Mesenchymal stem cell (in vitro differentiated cells and primary cell): Measurements from ENCODE around the gene NOTCH1.
"Not testable (repeated sequence)": the region's sequence is repeated elsewhere in the genome, so short reads cannot be mapped to it uniquely, and the experiment has no call there.

Experiments used
- DNase-seq: peaks from one replicate; pipeline ENCODE4 v3.0.0-alpha.2; 2013
- H2AFZ ChIP-seq: one replicate; pipeline ENCODE4 v1.6.1; 2013; ENCODE audit warnings: low read depth, mild to moderate bottlenecking, control low read depth, inconsistent platforms, low read length, moderate library complexity
- H2AK5ac ChIP-seq: 2 replicates; pipeline ENCODE4 v1.6.1; 2013; ENCODE audit warnings: low read length, moderate library complexity, mild to moderate bottlenecking, inconsistent platforms; ENCODE audit not compliant: severe bottlenecking
- H2BK120ac ChIP-seq: one replicate; pipeline ENCODE4 v1.6.1; 2013; ENCODE audit warnings: low read depth, mild to moderate bottlenecking, inconsistent platforms, low read length, moderate library complexity
- H2BK12ac ChIP-seq, 2 experiments: one replicate each; pipeline ENCODE4 v1.6.1; 2013; ENCODE audit warnings: inconsistent platforms in 2 of 2, low read length in 2 of 2, mild to moderate bottlenecking in 2 of 2, moderate library complexity in 2 of 2, control low read depth in 1 of 2
- H2BK15ac ChIP-seq: one replicate; pipeline ENCODE4 v1.6.1; 2013; ENCODE audit warnings: mild to moderate bottlenecking, low read depth, inconsistent platforms; ENCODE audit not compliant: poor library complexity, severe bottlenecking
- H2BK5ac ChIP-seq: 2 replicates; pipeline ENCODE4 v1.6.1; 2013; ENCODE audit warnings: low read depth, mild to moderate bottlenecking, low read length, control low read depth, inconsistent platforms; ENCODE audit not compliant: poor library complexity, severe bottlenecking
- H3K14ac ChIP-seq, 2 experiments: one replicate each; pipeline ENCODE4 v1.6.1; 2013; ENCODE audit warnings: inconsistent platforms in 2 of 2, low read length in 2 of 2, control low read depth in 1 of 2, mild to moderate bottlenecking in 1 of 2, moderate library complexity in 1 of 2
- H3K18ac ChIP-seq, 2 experiments: one replicate each; pipeline ENCODE4 v1.6.1; 2013; ENCODE audit warnings: inconsistent platforms in 2 of 2, low read length in 2 of 2, control low read depth in 1 of 2, low read depth in 1 of 2, mild to moderate bottlenecking in 1 of 2
- H3K23ac ChIP-seq, 2 experiments: one replicate each; pipeline ENCODE4 v1.6.1; 2013; ENCODE audit warnings: inconsistent platforms in 2 of 2, low read length in 2 of 2, mild to moderate bottlenecking in 2 of 2, moderate library complexity in 2 of 2, control low read depth in 1 of 2
- H3K27ac ChIP-seq: 2 replicates; pipeline ENCODE4 v1.5.1; 2013; ENCODE audit warnings: mild to moderate bottlenecking, moderate library complexity, low read length, control low read depth, inconsistent platforms; ENCODE audit not compliant: poor library complexity, severe bottlenecking
- H3K27me3 ChIP-seq, 2 experiments: 2 replicates each; pipeline versions ENCODE4 v1.6.1 to v1.7.0; 2013; ENCODE audit warnings: low read length in 2 of 2, mild to moderate bottlenecking in 2 of 2, moderate library complexity in 2 of 2, control low read depth in 1 of 2, inconsistent platforms in 1 of 2; ENCODE audit not compliant: control insufficient read depth in 1 of 2, insufficient read depth in 1 of 2
- H3K36me3 ChIP-seq, 2 experiments: 2 replicates each; pipeline versions ENCODE4 v1.6.1 to v1.7.0; 2013; ENCODE audit warnings: low read length in 2 of 2, control low read depth in 1 of 2, inconsistent platforms in 1 of 2, low read depth in 1 of 2, mild to moderate bottlenecking in 1 of 2; ENCODE audit not compliant: insufficient read depth in 2 of 2, control insufficient read depth in 1 of 2
- H3K4ac ChIP-seq, 2 experiments: one replicate each; pipeline ENCODE4 v1.6.1; 2013; ENCODE audit warnings: inconsistent platforms in 2 of 2, low read length in 2 of 2, mild to moderate bottlenecking in 2 of 2, moderate library complexity in 2 of 2, control low read depth in 1 of 2, low read depth in 1 of 2
- H3K4me1 ChIP-seq: 2 replicates; pipeline ENCODE4 v1.6.1; 2013; ENCODE audit warnings: low read depth, low read length, control low read depth; ENCODE audit not compliant: control insufficient read depth, insufficient read depth
- H3K4me2 ChIP-seq: 2 replicates; pipeline ENCODE4 v1.6.1; 2013; ENCODE audit warnings: low read length, mild to moderate bottlenecking, inconsistent platforms; ENCODE audit not compliant: poor library complexity, severe bottlenecking
- H3K4me3 ChIP-seq, 2 experiments: 2 replicates each; pipeline versions ENCODE4 v1.5.1 to v1.7.0; 2013; ENCODE audit warnings: low read length in 2 of 2, mild to moderate bottlenecking in 2 of 2, control low read depth in 1 of 2, low read depth in 1 of 2; ENCODE audit not compliant: insufficient read depth in 1 of 2
- H3K79me1 ChIP-seq: replicated peaks from 2 replicates; pipeline ENCODE4 v1.6.1; 2013; ENCODE audit warnings: mild to moderate bottlenecking, control low read depth, low read length, inconsistent platforms; ENCODE audit not compliant: poor library complexity, severe bottlenecking
- H3K9ac ChIP-seq: 2 replicates; pipeline ENCODE4 v1.7.0; 2013; ENCODE audit warnings: mild to moderate bottlenecking, low read length, moderate library complexity
- H3K9me3 ChIP-seq: 2 replicates; pipeline ENCODE4 v1.7.0; 2013; ENCODE audit warnings: mild to moderate bottlenecking, low read length; ENCODE audit not compliant: control insufficient read depth
- H4K8ac ChIP-seq: one replicate; pipeline ENCODE4 v1.6.1; 2013; ENCODE audit warnings: inconsistent platforms, mild to moderate bottlenecking, low read length, moderate library complexity
- H4K91ac ChIP-seq: one replicate; pipeline ENCODE4 v1.6.1; 2013; ENCODE audit warnings: mild to moderate bottlenecking, low read length, inconsistent platforms
- WGBS: methylation state at CpG from one replicate; pipeline ENCODE4 v1.1.7; 2013; ENCODE audit warnings: mixed read lengths; 5-methylcytosine and 5-hydroxymethylcytosine counted together

The NOTCH1 gene

GRCh38 chr9:136577941-136578625 lies 32.2 kb upstream of the NOTCH1 start:
- no peak overlapping the region for H3K27ac ChIP-seq
- no peak overlapping the region for H3K23ac ChIP-seq
- H2BK12ac ChIP-seq: peak overlapping the region in 1 of 2 experiments; percentile 73
- H2BK15ac ChIP-seq: no peak overlapping the region
- DNase-seq: no peak
- H3K4me1 ChIP-seq: peaks cover 21% of the 10 kb centered on the region
- no peak overlapping the region for H3K9ac ChIP-seq
- H4K8ac ChIP-seq: peak overlapping the region; percentile 24
- WGBS: 74% methylated on average over 20 of the region's 27 CpGs
- H3K27me3 ChIP-seq: peaks cover 0 to 3% of the 10 kb centered on the region in 2 experiments
- no peak overlapping the region for H2AK5ac ChIP-seq
- H3K9me3 ChIP-seq: no peaks in the 10 kb centered on the region
- H3K4me2 ChIP-seq: no peak overlapping the region
- no peaks in the 10 kb centered on the region for H3K36me3 ChIP-seq
- H3K18ac ChIP-seq: peak overlapping the region in 1 of 2 experiments; percentile 21
- peak overlapping the region; percentile 12 for H4K91ac ChIP-seq
- no peaks in the 10 kb centered on the region for H3K79me1 ChIP-seq
- no peak overlapping the region for H3K4me3 ChIP-seq
- H2BK120ac ChIP-seq: no peak overlapping the region
- no peak overlapping the region for H2AFZ ChIP-seq
- no peak overlapping the region for H3K14ac ChIP-seq
- no peak overlapping the region for H2BK5ac ChIP-seq
- H3K4ac ChIP-seq: no peak overlapping the region

- Histone ChIP-seq H3K4me1 (peaks cover 38% of the 10 kb centered on the region), H2BK120ac (no peak overlapping the region), H3K4ac (peak overlapping the region in 1 of 2 experiments; percentile 41), H2BK15ac (no peak overlapping the region), H3K4me3 (no peak overlapping the region), H3K18ac (no peak overlapping the region), H2AFZ (no peak overlapping the region), H3K14ac (peak overlapping the region in 1 of 2 experiments; percentile 13), H2BK5ac (no peak overlapping the region), H3K27ac (no peak overlapping the region), H3K79me1 (no peaks in the 10 kb centered on the region), H3K36me3 (no peaks in the 10 kb centered on the region), H3K9me3 (no peaks in the 10 kb centered on the region), H3K9ac (no peak overlapping the region), H4K8ac (no peak overlapping the region), H2AK5ac (peak overlapping the region; percentile 23), H3K27me3 (peaks cover 0 to 13% of the 10 kb centered on the region in 2 experiments), H2BK12ac (peak overlapping the region; percentile 22 to 79), H3K23ac (no peak overlapping the region), H4K91ac (peak overlapping the region; percentile 35), H3K4me2 (no peak overlapping the region)
- 76% methylated on average over 5 of the region's 8 CpGs for WGBS
- no peak for DNase-seq
Observed at GRCh38 chr9:136576269-136576626, 30.4 kb upstream of the NOTCH1 start.

GRCh38 chr9:136575626-136576268 lies 29.9 kb upstream of the NOTCH1 start:
- Histone ChIP-seq H3K23ac (no peak overlapping the region), H3K4me3 (no peak overlapping the region), H2AFZ (no peak overlapping the region), H3K14ac (no peak overlapping the region), H2BK120ac (no peak overlapping the region), H2AK5ac (no peak overlapping the region), H3K27ac (no peak overlapping the region), H4K91ac (no peak overlapping the region), H3K4me1 (peaks cover 43% of the 10 kb centered on the region), H3K79me1 (peaks cover 2% of the 10 kb centered on the region), H3K27me3 (peaks cover 0 to 13% of the 10 kb centered on the region in 2 experiments), H2BK15ac (no peak overlapping the region), H2BK5ac (no peak overlapping the region), H3K18ac (no peak overlapping the region), H3K9me3 (no peaks in the 10 kb centered on the region), H3K36me3 (no peaks in the 10 kb centered on the region), H3K4ac (no peak overlapping the region), H3K4me2 (no peak overlapping the region), H2BK12ac (no peak overlapping the region), H4K8ac (no peak overlapping the region), H3K9ac (no peak overlapping the region)
- 93% methylated on average over 21 of the region's 21 CpGs for WGBS
- DNase-seq: no peak

- H2BK120ac ChIP-seq, H3K4ac ChIP-seq, H3K14ac ChIP-seq, H3K9ac ChIP-seq, H4K8ac ChIP-seq, H3K79me1 ChIP-seq, DNase-seq, H2BK12ac ChIP-seq, H2BK15ac ChIP-seq, H2AFZ ChIP-seq, H2AK5ac ChIP-seq, H3K4me2 ChIP-seq, H3K18ac ChIP-seq, H3K27ac ChIP-seq, H3K36me3 ChIP-seq, H4K91ac ChIP-seq, H3K23ac ChIP-seq, H3K9me3 ChIP-seq, H2BK5ac ChIP-seq, H3K4me3 ChIP-seq: not testable (repeated sequence)
- Histone ChIP-seq H3K27me3 (peaks cover 0 to 13% of the 10 kb centered on the region in 2 experiments), H3K4me1 (peaks cover 54% of the 10 kb centered on the region)
- 96% methylated on average over 11 of the region's 16 CpGs for WGBS
Observed at GRCh38 chr9:136574606-136575005, 28.8 kb upstream of the NOTCH1 start.
